Cortex of kidney (tissue), 1 donor: ENCODE results near the gene GPC2.
"Not testable (repeated sequence)": the region's sequence is repeated elsewhere in the genome, so short reads cannot be mapped to it uniquely, and the experiment has no call there.

Experiments used
- DNase-seq: peaks from one replicate; lab custom pipeline; 2025; lab: John Stamatoyannopoulos, UW

The GPC2 gene

GRCh38 chr7:100152404-100152803 is 24.8 kb downstream of the GPC2 start:
- DNase-seq = no peak

DNA sequence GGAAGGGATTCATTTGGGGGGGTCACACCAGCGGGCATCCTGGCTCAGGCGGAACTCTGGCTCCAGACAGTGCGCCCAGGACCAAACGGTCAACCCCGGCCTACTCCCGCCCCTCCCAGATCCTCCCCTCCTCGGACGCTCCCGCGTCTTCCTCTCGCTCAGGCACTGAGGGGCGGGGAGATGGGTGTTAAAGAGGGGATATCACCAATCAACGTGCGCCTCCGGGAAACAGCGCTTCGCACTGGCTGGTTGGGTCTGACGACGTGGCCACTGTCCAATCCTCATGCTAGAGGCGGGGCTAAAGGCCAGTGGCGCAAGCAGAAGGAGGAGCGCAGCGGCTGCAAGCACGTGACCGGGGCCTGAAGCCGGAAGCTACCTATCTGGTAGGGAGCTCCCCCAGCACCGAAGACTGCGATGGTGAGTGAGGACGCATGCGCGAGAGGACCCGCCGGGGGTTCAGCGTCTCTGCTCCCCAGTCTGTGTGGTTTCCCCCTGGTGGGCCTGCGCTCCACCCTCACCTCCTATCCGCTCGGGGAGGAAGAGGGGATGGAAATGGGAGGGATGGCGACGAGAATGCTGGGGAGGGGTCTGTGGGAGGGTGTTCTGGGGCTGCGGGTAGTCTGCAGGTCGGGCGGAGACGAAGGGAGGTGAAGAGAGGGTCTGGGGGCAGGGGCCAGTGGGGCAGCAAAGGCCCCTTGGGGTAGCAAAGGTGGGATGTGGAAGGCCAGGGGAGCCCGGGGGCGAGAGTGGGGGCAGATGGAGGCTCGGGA is 28.4 kb downstream of the GPC2 start, which contains the start of gene LAMTOR4:
Gene LAMTOR4 (plus strand): TSS at position 360 of the 770 bp plus-strand sequence. CDS start 55 bp downstream, at position 415.
- DNase-seq = peak; percentile 63

DNA sequence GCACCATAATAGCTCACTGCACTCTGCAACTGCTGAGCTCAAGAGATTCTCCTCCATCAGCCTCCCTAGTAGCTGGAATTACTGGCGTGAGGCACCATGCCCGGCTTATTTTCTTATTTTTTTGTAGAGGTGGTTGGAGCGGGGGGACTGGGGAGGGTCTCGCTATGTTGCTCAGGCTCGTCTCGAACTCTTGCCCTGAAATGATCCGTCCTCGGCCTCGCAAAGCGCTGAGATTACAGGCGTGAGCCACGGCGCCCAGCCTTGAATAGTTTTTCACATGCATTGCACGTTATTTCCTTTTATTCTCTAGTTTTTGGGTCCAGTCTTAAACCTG is 29.0 kb downstream of the GPC2 start:
- no peak for DNase-seq

GRCh38 chr7:100147278-100147677 is 29.9 kb downstream of the GPC2 start:
- DNase-seq = no peak

DNA sequence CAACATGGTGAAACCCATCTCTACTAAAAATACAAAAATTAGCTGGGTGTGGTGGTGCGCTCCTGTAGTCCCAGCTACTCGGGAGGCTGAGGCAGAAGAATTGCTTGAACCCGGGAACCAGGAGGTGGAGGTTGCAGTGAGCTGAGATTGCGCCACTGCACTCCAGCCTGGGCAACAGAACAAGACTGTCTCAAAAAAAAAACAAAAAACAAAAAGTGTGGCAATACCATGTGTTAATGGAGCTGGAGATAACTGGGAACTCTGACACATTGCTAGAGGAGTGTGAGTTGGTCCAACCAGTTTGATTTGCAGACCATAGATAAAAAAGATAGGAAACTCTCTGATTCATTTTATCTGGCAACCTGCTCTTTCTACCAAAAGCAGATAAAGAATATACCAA is 30.8 kb downstream of the GPC2 start:
- DNase-seq = not testable (repeated sequence)

GRCh38 chr7:100142461-100142860 is 34.7 kb downstream of the GPC2 start:
- DNase-seq = no peak

- no peak for DNase-seq
These were observed 35.6 kb downstream of the GPC2 start for GRCh38 chr7:100141555-100141949.

DNA sequence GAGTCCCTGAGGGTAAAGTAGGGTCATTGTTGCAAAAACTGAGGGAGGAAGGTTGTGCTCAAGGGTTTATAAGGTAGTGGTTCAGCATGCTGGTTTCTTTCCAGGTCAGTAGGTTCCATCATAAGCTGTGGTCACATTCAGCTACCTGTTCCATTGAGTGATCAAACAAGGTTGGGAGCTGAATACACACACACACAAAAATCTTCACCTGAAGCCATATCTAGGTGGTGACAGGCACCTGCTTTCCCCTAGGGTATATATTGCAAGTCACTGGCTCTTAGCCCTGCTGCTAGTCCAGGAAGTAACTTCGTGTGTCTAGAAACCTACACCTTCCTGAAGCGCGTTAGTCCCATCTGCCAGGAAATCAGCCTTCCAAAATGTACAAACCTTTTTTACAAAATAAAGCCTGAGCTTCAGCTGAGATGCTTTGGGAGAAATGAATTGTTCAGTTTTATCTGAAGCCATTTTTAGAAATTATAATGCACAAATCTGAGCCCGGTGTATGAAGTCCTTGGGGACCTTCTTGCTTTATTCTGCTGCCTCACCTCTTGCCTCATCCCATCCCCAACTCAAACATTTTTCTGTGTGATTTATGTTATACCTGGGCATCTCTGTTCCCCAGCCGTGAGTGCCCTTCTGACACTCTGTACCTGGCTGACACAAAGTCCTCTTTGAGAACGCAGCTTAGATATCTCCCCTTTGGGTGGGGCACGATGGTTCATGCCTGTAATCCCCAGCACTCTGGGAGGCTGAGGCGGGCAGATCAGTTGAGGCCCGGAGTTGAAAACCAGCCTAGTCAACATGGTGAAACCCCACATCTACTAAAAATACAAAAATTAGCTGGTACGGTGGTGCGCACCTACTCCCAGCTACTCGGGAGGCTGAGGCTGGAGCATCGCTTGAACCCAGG is 39.1 kb downstream of the GPC2 start:
- no peak for DNase-seq

- DNase-seq = no peak
These were observed 44.5 kb downstream of the GPC2 start for GRCh38 chr7:100132697-100133151.

DNA sequence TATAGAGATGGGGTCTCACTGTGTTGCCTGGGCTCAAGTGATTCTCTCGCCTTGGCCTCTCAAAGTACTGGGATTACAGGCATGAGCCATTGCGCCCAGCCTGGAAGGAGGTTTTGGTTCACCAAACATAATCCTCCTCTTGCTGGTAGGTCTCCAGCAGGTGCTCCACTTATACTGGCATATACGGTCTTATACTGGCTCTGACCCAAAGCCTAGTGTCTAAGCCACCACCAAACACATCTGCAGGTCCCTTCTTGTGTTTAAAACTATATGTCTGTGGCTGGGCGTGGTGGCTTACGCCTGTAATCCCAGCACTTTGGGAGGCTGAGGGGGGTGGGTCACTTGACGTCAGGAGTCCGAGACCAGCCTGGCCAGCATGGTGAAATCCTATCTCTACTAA is 45.1 kb downstream of the GPC2 start:
- DNase-seq = no peak

DNA sequence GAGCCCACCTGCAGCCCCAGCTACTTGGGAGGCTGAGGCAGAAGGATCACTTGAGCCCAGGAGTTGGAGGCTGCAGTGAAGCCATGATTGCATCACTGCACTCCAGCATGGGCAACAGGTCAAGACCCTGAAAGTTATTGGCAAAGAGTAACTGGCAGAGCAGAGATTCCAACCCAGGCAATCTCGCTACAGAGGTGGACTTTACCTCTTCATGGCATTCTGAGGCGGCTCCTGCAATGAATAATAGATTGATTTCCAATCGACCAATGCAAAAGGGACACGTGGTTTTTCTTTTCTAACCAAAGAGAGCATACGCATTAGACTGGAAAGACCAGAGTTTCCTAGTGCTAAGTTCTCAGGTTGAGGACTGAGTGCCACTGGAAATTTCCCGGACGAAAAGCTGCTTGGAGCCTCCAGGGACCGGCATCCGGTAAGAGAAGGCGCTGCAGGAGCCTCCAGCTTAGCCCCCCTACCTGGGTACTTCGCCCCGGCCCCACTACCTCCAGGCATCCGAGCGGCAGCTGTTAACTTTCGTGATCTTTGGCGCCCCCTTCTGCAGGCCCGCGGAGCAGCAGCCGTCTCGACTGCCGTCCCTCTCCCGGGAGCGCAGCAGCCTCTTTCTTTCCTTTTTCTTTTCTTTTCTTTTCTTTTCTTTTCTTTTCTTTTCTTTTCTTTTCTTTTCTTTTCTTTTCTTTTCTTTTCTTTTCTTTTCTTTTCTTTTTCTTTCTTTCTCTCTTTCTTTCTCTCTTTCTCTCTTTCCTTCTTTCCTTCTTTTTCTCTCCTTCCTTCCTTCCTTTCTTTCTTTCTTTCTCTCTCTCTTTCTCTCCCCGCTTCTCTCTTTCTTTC is 46.4 kb downstream of the GPC2 start:
- no peak for DNase-seq

DNA sequence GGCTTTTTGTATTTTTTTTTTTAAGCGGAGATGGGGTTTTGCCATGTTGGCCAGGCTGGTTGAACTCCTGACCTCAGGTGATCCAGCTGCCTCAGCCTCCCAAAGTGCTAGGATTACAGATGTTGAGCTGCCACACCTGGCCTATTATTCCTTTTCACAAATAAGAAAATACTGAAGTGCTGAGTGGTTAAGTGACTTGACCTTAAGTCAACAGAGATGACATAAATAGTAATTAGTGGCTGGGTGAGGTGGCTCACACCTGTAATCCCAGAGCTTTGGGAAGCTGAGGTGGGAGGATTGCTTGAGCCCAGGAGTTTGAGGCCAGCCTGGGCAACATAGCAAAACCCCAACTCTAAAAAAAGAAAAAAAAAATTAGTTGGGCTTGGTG is 47.0 kb downstream of the GPC2 start:
- not testable (repeated sequence) for DNase-seq

GRCh38 chr7:100128637-100128963 is 48.6 kb downstream of the GPC2 start:
- no peak for DNase-seq

DNA sequence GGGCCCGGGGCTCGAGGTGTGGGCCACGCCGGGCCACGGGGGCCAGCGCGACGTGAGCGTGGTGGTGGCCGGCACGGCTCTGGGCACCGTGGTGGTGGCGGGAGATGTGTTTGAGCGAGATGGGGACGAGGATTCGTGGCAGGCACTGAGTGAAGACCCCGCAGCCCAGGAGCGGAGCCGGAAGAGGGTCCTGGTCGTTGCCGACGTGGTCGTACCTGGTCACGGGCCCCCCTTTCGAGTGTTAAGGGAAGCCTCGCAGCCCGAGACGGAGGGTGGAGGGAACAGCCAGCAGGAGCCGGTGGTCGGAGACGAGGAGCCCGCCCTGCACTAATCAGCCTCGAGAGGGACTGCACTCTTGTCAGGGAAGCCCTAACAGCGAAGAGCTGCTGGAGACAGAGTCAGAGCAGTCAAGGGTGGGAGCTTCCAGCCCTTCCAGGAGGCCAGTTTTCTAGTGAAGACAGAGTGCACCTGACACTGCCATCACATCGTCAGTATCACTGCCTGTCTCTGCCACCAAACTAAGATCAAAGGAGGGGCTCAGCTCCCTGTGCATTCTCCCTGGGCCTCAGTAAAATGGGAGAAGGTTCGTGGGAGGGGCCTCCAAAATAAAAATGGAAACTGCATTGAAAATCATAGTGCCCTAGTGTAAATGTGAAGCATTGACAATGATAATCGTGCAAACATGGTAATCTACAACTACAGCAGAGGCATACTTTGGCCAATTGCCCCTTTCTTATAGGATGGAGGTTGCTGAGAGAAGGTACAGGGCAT is 49.1 kb downstream of the GPC2 start:
- no peak for DNase-seq

DNA sequence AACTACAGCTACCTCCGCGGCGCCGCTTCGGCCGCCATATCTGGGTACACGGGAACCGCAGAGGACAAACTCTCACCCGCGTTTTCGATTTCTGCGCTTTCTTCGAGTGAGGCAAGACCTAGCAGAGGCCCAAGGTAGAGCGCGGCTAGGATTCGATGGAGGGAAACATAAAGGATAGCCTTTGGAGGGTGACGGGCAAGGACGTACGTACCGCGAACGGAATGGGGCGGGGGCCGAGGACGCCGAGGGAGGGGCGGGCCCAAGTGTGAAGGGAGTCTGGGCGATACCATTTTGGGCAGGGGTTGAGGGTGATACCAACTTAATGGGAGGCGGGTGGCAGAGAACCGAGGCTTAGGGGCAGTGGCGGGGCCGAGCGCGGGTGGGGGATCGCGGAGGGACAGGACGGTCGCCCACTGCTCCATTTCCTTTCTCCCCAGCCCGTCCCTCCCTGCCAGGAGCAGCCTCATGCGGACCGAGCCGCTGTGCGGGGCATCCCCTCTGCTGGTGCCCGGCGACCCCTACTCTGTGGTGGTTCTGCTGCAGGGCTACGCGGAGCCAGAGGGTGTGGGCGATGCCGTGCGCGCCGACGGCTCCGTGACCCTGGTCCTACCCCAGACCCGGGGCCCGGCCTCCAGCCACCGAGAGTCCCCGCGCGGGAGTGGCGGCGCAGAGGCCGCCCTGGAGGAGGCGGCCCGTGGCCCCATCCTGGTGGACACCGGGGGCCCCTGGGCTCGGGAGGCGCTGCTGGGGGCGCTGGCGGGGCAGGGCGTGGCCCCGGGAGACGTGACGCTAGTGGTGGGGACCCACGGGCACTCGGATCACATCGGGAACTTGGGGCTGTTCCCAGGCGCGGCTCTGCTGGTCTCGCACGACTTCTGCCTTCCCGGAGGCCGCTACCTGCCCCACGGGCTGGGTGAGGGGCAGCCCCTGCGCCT is 50.0 kb downstream of the GPC2 start, which contains the start of gene MBLAC1:
Gene MBLAC1 (plus strand): TSS at position 37 of the 935 bp plus-strand sequence. CDS start 429 bp downstream, at position 466.
- no peak for DNase-seq

GRCh38 chr7:100126239-100126930 is 50.8 kb downstream of the GPC2 start:
- DNase-seq = no peak

DNA sequence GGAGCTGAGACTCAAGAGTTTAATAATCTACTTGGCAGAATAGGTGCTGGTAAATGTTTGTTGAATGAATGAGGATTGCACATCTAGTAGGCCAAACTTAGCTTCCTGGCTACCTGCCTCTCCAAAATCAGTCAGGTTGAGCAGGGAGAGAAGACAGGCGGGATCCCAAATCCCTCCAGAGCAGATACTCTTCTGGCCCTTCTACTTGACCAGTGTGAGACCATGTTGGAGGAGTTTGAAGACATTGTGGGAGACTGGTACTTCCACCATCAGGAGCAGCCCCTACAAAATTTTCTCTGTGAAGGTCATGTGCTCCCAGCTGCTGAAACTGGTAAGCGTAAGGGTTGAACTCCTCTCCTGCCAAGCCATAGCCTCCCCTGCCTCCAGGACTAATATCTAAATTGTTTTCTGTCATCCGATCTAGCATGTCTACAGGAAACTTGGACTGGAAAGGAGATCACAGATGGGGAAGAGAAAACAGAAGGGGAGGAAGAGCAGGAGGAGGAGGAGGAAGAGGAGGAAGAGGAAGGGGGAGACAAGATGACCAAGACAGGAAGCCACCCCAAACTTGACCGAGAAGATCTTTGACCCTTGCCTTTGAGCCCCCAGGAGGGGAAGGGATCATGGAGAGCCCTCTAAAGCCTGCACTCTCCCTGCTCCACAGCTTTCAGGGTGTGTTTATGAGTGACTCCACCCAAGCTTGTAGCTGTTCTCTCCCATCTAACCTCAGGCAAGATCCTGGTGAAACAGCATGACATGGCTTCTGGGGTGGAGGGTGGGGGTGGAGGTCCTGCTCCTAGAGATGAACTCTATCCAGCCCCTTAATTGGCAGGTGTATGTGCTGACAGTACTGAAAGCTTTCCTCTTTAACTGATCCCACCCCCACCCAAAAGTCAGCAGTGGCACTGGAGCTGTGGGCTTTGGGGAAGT is 52.6 kb downstream of the GPC2 start:
- DNase-seq = no peak

- DNase-seq = no peak
These were observed 54.6 kb downstream of the GPC2 start for GRCh38 chr7:100122568-100122967.
